A549 (cell line): Measurements from ENCODE around the gene DIO3. TPM values are rescaled to one million over a fixed set of nuclear protein-coding genes. Genes with fewer than 3 reads are reported as not detected.

Experiments
- ATAC-seq, 2 experiments: fragments of 200-7000 bp in 1 of 2; fragments of >200 bp in 1 of 2; cut with Nextera tagmentation in 1 of 2; cut with Tn5 transposase in 1 of 2; 3 replicates each; pipeline versions ENCODE4 v1.8.0 to v1.9.1; 2018 to 2020; ENCODE audit warnings: mild to moderate bottlenecking in 1 of 2, moderate library complexity in 1 of 2
- CTCF ChIA-PET: fragments of 300-600 bp; sonication (Branson Sonifier 250); formaldehyde crosslinking; extraction: SDS; loops from one replicate; lab custom pipeline; 2021; ENCODE audit warnings: antibody characterized with exemption, inconsistent platforms; lab: Yijun Ruan, JAX
- POLR2A ChIA-PET: fragments of 350-600 bp; formaldehyde crosslinking; extraction: SDS; loops from one replicate; lab custom pipeline; 2021; ENCODE audit warnings: antibody characterized with exemption, inconsistent platforms; lab: Yijun Ruan, JAX
- DNase-seq, 2 experiments: peaks; one replicate each; pipeline versions ENCODE4 v3.0.0 to v3.0.0-alpha.2; 2011 to 2016; ENCODE audit warnings: low read depth in 1 of 2, low spot score in 1 of 2
- FAIRE-seq: peaks from 2 replicates; lab custom pipeline; 2011; peaks lifted over from hg19 to GRCh38; lab: Jason Lieb, UNC
- H3K27ac ChIP-seq, 2 experiments: fragments of >200 bp; sonication (Bioruptor Twin); formaldehyde crosslinking; 3 replicates each; pipeline ENCODE4 v1.5.1; 2016 to 2017
- H3K4me1 ChIP-seq: fragments of >200 bp; sonication (Bioruptor Twin); formaldehyde crosslinking; 3 replicates; pipeline ENCODE4 v1.6.1; 2016
- H3K4me2 ChIP-seq: fragments of >200 bp; sonication (Bioruptor Twin); formaldehyde crosslinking; 3 replicates; pipeline ENCODE4 v1.6.1; 2016
- H3K4me3 ChIP-seq: fragments of >200 bp; sonication (Bioruptor Twin); formaldehyde crosslinking; 3 replicates; pipeline ENCODE4 v1.5.1; 2016
- H3K9me3 ChIP-seq: fragments of >200 bp; sonication (Bioruptor Twin); formaldehyde crosslinking; 3 replicates; pipeline ENCODE4 v1.6.1; 2016
- CBX8 ChIP-seq: fragments of 200-600 bp; sonication (generic); IDR thresholded peaks from 2 replicates; pipeline ENCODE4 v1.6.1; 2016
- EHMT2 ChIP-seq: fragments of 200-600 bp; sonication (generic); IDR thresholded peaks from 2 replicates; pipeline ENCODE4 v1.6.1; 2016; ENCODE audit warnings: antibody characterized with exemption, low read depth, mild to moderate bottlenecking, moderate library complexity
- FOSB ChIP-seq: fragments of 250-450 bp; sonication (Bioruptor Pico); IDR thresholded peaks from 2 replicates; pipeline ENCODE4 v1.5.0; 2020; ENCODE audit warnings: mild to moderate bottlenecking, moderate library complexity
- FOSL2 ChIP-seq, 2 experiments: fragments of 450-650 bp in 1 of 2; fragments of >200 bp in 1 of 2; sonication (Bioruptor Twin) in 1 of 2; formaldehyde crosslinking; IDR thresholded peaks; 2 replicates each; pipeline versions ENCODE4 v1.5.0 to v1.6.1; 2016 to 2020; ENCODE audit warnings: mild to moderate bottlenecking in 1 of 2, moderate library complexity in 1 of 2
- GATA3 ChIP-seq: IDR thresholded peaks from 2 replicates; pipeline ENCODE4 v1.6.1; 2012; ENCODE audit warnings: borderline replicate concordance
- HEYL ChIP-seq: fragments of 250-450 bp; sonication (Bioruptor Pico); IDR thresholded peaks from 2 replicates; pipeline ENCODE4 v1.8.0; 2021; ENCODE audit warnings: mild to moderate bottlenecking, moderate library complexity
- HOXB13 ChIP-seq: fragments of 250-450 bp; sonication (Bioruptor Pico); IDR thresholded peaks from 2 replicates; pipeline ENCODE4 v1.5.0; 2020; ENCODE audit warnings: low read depth, mild to moderate bottlenecking, moderate library complexity
- JUN ChIP-seq, 2 experiments: fragments of >200 bp; sonication (Bioruptor Twin); formaldehyde crosslinking; IDR thresholded peaks; 2 replicates in 1 of 2; 3 replicates in 1 of 2; pipeline ENCODE4 v1.6.1; 2016 to 2017
- JUNB ChIP-seq: fragments of >200 bp; sonication (Bioruptor Twin); formaldehyde crosslinking; IDR thresholded peaks from 2 replicates; pipeline ENCODE4 v1.6.1; 2016
- KDM1A ChIP-seq: fragments of 200-600 bp; sonication (generic); IDR thresholded peaks from 2 replicates; pipeline ENCODE4 v1.6.1; 2016; ENCODE audit warnings: low read depth, mild to moderate bottlenecking
- KDM5A ChIP-seq: fragments of 200-600 bp; sonication (generic); IDR thresholded peaks from 2 replicates; pipeline ENCODE4 v1.6.1; 2016; ENCODE audit warnings: antibody characterized with exemption, mild to moderate bottlenecking
- MAX ChIP-seq: IDR thresholded peaks from 2 replicates; pipeline ENCODE4 v1.6.1; 2012
- MAZ ChIP-seq: fragments of 150-350 bp; IDR thresholded peaks from 2 replicates; pipeline ENCODE4 v1.6.1; 2014; ENCODE audit warnings: antibody characterized with exemption, low read depth, low read length, borderline replicate concordance
- MYC ChIP-seq: IDR thresholded peaks from 2 replicates; pipeline ENCODE4 v1.6.1; 2012; ENCODE audit warnings: mild to moderate bottlenecking, inconsistent platforms, low read length, improper control_type of control experiment, borderline replicate concordance
- NPAS2 ChIP-seq: fragments of 250-450 bp; sonication (Bioruptor Pico); IDR thresholded peaks from 2 replicates; pipeline ENCODE4 v1.8.0; 2022; ENCODE audit warnings: mild to moderate bottlenecking, moderate library complexity, borderline replicate concordance
- POLR2A ChIP-seq: IDR thresholded peaks from 2 replicates; pipeline ENCODE4 v1.6.1; 2012; ENCODE audit warnings: mild to moderate bottlenecking, low read length
- POLR2AphosphoS2 ChIP-seq: conservative IDR thresholded peaks from 2 replicates; pipeline ENCODE4 v1.6.1; 2012; ENCODE audit warnings: low read length, improper control_type of control experiment, inconsistent platforms
- RAD21 ChIP-seq, 2 experiments: fragments of >200 bp in 1 of 2; sonication (Bioruptor Twin) in 1 of 2; formaldehyde crosslinking in 1 of 2; IDR thresholded peaks in 1 of 2; conservative IDR thresholded peaks in 1 of 2; 2 replicates in 1 of 2; 3 replicates in 1 of 2; pipeline ENCODE4 v1.6.1; 2012 to 2018; ENCODE audit warnings: inconsistent platforms in 1 of 2
- RARB ChIP-seq: fragments of 250-450 bp; sonication (Bioruptor Pico); IDR thresholded peaks from 2 replicates; pipeline ENCODE4 v1.8.0; 2021; ENCODE audit warnings: mild to moderate bottlenecking, moderate library complexity
- RCOR1 ChIP-seq: fragments of 150-350 bp; IDR thresholded peaks from 2 replicates; pipeline ENCODE4 v1.6.1; 2014; ENCODE audit warnings: antibody characterized with exemption, low read length, low read depth
- RNF2 ChIP-seq: fragments of 200-600 bp; sonication (generic); IDR thresholded peaks from 2 replicates; pipeline ENCODE4 v1.6.1; 2016; ENCODE audit warnings: low read depth, mild to moderate bottlenecking, antibody characterized with exemption, moderate library complexity, borderline replicate concordance
- TFCP2L1 ChIP-seq: fragments of 250-450 bp; sonication (Bioruptor Pico); IDR thresholded peaks from 2 replicates; pipeline ENCODE4 v1.5.0; 2021; ENCODE audit warnings: mild to moderate bottlenecking
- ZFP36 ChIP-seq: fragments of 450-650 bp; IDR thresholded peaks from 2 replicates; pipeline ENCODE4 v1.6.1; 2014; ENCODE audit warnings: borderline replicate concordance; ENCODE audit not compliant: partially characterized antibody
- ZSCAN20 ChIP-seq: fragments of 250-450 bp; sonication (Bioruptor Pico); IDR thresholded peaks from 2 replicates; pipeline ENCODE4 v1.8.0; 2022; ENCODE audit warnings: mild to moderate bottlenecking, moderate library complexity
- WGBS: methylation state at CpG from one replicate; pipeline ENCODE4 v1.1.6; 2017; ENCODE audit errors: missing lambda C conversion rate; 5-methylcytosine and 5-hydroxymethylcytosine counted together
- polyA plus RNA-seq, 4 experiments: library from polyadenylated mRNA; depleted of rRNA in 3 of 4; stranded (reverse); fragments of >200 nt; fragmentation: RNase III in 1 of 4; extraction: RNeasy Plus Mini Kit Qiagen cat#74134 plus additional on column Dnase treatment in 1 of 4; gene quantifications; 2 replicates in 3 of 4; 3 replicates in 1 of 4; pipeline ENCODE4 v1.2.3, GENCODE V29; 2011 to 2017
- TF ChIP-seq, protein P1 (sequence below): fragments of 200-600 bp; sonication (generic); IDR thresholded peaks from 2 replicates; pipeline ENCODE4 v1.6.1; 2016; ENCODE audit warnings: antibody characterized with exemption, mild to moderate bottlenecking, moderate library complexity

Gene DIO3
- polyA plus RNA-seq, 2 of the 4 experiments (the other 2 are of a cell fraction) = 0.04 to 0.09 TPM

DNA sequence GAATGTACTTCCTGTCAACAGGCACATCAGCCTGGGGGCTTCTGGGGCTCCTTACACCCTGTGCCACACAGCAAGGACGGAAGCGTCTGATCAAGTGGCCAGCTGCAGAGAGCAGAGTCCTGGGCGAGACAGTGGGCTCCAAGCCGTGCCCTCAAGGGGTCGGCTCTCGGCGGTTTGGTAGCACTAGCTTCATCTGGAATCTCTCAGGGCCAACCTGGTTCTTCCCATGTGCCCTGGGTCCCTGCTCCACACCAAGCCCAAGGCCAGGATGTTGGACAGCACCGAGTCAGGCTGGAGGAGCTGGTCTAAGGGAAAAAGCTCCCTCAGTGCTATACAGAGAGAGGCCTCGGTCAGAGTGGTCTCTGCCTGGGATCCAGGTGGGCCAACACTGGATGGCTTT is 20.5 kb downstream of the DIO3 start:
- FAIRE-seq (no peak), DNase-seq (no peak), ATAC-seq (no peak)
- Histone ChIP-seq H3K4me2 (no peak overlapping the region), H3K4me1 (no peaks in the 10 kb centered on the region), H3K4me3 (no peak overlapping the region), H3K9me3 (no peaks in the 10 kb centered on the region), H3K27ac (no peak overlapping the region)
- TF ChIP-seq MAX (no peak), JUN (IDR thresholded peaks at IDR 0.05) (no peak), POLR2A (no peak), EHMT2 (no peak), KDM1A (no peak), POLR2AphosphoS2 (no peak), FOSB (no peak), ZSCAN20 (CRISPR knock-in tag) (no peak), TFCP2L1 (CRISPR knock-in tag) (no peak), RNF2 (no peak), MAZ (no peak), ZFP36 (no peak), MYC (no peak), GATA3 (no peak), RARB (CRISPR knock-in tag) (no peak), RCOR1 (no peak)
- TF ChIP-seq, protein P1, sequence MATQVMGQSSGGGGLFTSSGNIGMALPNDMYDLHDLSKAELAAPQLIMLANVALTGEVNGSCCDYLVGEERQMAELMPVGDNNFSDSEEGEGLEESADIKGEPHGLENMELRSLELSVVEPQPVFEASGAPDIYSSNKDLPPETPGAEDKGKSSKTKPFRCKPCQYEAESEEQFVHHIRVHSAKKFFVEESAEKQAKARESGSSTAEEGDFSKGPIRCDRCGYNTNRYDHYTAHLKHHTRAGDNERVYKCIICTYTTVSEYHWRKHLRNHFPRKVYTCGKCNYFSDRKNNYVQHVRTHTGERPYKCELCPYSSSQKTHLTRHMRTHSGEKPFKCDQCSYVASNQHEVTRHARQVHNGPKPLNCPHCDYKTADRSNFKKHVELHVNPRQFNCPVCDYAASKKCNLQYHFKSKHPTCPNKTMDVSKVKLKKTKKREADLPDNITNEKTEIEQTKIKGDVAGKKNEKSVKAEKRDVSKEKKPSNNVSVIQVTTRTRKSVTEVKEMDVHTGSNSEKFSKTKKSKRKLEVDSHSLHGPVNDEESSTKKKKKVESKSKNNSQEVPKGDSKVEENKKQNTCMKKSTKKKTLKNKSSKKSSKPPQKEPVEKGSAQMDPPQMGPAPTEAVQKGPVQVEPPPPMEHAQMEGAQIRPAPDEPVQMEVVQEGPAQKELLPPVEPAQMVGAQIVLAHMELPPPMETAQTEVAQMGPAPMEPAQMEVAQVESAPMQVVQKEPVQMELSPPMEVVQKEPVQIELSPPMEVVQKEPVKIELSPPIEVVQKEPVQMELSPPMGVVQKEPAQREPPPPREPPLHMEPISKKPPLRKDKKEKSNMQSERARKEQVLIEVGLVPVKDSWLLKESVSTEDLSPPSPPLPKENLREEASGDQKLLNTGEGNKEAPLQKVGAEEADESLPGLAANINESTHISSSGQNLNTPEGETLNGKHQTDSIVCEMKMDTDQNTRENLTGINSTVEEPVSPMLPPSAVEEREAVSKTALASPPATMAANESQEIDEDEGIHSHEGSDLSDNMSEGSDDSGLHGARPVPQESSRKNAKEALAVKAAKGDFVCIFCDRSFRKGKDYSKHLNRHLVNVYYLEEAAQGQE = no peak
- 88% methylated on average over 9 of the region's 9 CpGs for WGBS
- CTCF ChIA-PET = interaction anchor here (0.6 kb wide), 1 partner anchor 969 kb away, joined by 3 read pairs; no protein-coding TSS in a partner anchor
- POLR2A ChIA-PET = no interaction called here

- POLR2A ChIA-PET = no interaction called here
- Histone ChIP-seq H3K4me2 (no peak overlapping the region), H3K9me3 (no peaks in the 10 kb centered on the region), H3K4me3 (no peak overlapping the region), H3K27ac (no peak overlapping the region)
- no peak for DNase-seq
- TF ChIP-seq RAD21 (conservative IDR thresholded peaks at IDR 0.05 in 1 of 2, IDR thresholded peaks at IDR 0.05 in 1 of 2) (no peak), JUNB (no peak), ZSCAN20 (CRISPR knock-in tag) (no peak), KDM5A (no peak), FOSL2 (IDR thresholded peaks at IDR 0.05) (no peak), FOSL2 (CRISPR knock-in tag; IDR thresholded peaks at IDR 0.05) (no peak), NPAS2 (no peak), HOXB13 (CRISPR knock-in tag) (no peak), CBX8 (no peak), HEYL (CRISPR knock-in tag) (no peak)
- TF ChIP-seq, all 56 proteins: peak for 0
- no peaks in the 10 kb centered on the region for H3K4me1 ChIP-seq
- 74% methylated on average over 4 of the region's 5 CpGs for WGBS
- CTCF ChIA-PET = interaction anchor here (0.6 kb wide), 1 partner anchor 970 kb away, joined by 3 read pairs; no protein-coding TSS in a partner anchor
- ATAC-seq = no peak
- no peak for FAIRE-seq
Observed at GRCh38 chr14:101582294-101582693, 21.0 kb downstream of the DIO3 start.
